GM12878 (cell line): Measurements from ENCODE around the gene PRAMEF7.
"Not testable (repeated sequence)": the region's sequence is repeated elsewhere in the genome, so short reads cannot be mapped to it uniquely, and the experiment has no call there.

ENCODE experiments used
- CHD4 ChIP-seq: fragments of 200-600 bp; sonication (generic); IDR thresholded peaks from 2 replicates; pipeline ENCODE4 v1.6.1; 2016; ENCODE audit warnings: mild to moderate bottlenecking
- NR2F1 ChIP-seq: fragments of 450-650 bp; conservative IDR thresholded peaks from 2 replicates; pipeline ENCODE4 v1.6.1; 2017; ENCODE audit warnings: mild to moderate bottlenecking
- POLR2A ChIP-seq: IDR thresholded peaks from 2 replicates; pipeline ENCODE4 v1.6.1; 2011; ENCODE audit warnings: low read depth, mild to moderate bottlenecking, low read length
- RELA ChIP-seq: fragments of 450-650 bp; IDR thresholded peaks from 2 replicates; pipeline ENCODE4 v1.8.0; 2014; ENCODE audit warnings: borderline replicate concordance; ENCODE audit not compliant: partially characterized antibody
- SMC3 ChIP-seq: IDR thresholded peaks from 2 replicates; pipeline ENCODE4 v1.6.1; 2011; ENCODE audit warnings: low read length, improper control_type of control experiment, borderline replicate concordance
- TCF3 ChIP-seq: IDR thresholded peaks from 2 replicates; pipeline ENCODE4 v1.6.1; 2012; ENCODE audit warnings: low read depth, mild to moderate bottlenecking, low read length, borderline replicate concordance; ENCODE audit not compliant: insufficient read depth
- ZNF274 ChIP-seq: IDR thresholded peaks from one replicate; pipeline ENCODE4 v1.8.0; 2011; ENCODE audit not compliant: insufficient read length, insufficient read depth
- TF ChIP-seq, protein P1 (sequence below), 3 experiments: IDR thresholded peaks in 2 of 3; conservative IDR thresholded peaks in 1 of 3; 2 replicates each; pipeline ENCODE4 v1.5.1; 2011; ENCODE audit warnings: low read depth in 3 of 3, low read length in 3 of 3, mild to moderate bottlenecking in 3 of 3, control low read depth in 2 of 3, moderate library complexity in 2 of 3, inconsistent platforms in 1 of 3, mixed read lengths in 1 of 3; ENCODE audit not compliant: control insufficient read depth in 2 of 3, insufficient read depth in 1 of 3; ENCODE audit errors: extremely low read depth in 1 of 3

DNA sequence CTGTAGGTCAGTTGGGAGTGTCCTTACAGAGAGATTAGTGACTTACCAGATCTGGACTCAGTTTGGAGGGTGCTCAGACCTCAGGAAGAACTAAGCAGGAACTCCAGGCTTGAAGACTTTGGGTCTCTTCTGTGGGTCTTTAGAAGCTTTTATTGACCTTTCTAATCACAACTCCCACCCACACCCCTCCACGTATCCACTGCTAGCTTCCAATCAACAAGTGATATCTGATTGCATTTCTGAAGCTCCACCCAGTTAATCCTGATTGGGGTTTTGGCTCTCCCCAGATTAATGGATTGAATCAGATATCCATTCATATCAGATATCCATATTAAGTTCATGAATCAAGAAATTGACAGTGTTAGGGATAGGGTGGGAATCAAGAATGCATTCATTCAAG is 18.2 kb upstream of the PRAMEF7 start, which contains the start of gene PRAMEF10:
- TF ChIP-seq TCF3, CHD4, NR2F1, POLR2A, ZNF274, SMC3, RELA: not testable (repeated sequence)
- TF ChIP-seq, protein P1, sequence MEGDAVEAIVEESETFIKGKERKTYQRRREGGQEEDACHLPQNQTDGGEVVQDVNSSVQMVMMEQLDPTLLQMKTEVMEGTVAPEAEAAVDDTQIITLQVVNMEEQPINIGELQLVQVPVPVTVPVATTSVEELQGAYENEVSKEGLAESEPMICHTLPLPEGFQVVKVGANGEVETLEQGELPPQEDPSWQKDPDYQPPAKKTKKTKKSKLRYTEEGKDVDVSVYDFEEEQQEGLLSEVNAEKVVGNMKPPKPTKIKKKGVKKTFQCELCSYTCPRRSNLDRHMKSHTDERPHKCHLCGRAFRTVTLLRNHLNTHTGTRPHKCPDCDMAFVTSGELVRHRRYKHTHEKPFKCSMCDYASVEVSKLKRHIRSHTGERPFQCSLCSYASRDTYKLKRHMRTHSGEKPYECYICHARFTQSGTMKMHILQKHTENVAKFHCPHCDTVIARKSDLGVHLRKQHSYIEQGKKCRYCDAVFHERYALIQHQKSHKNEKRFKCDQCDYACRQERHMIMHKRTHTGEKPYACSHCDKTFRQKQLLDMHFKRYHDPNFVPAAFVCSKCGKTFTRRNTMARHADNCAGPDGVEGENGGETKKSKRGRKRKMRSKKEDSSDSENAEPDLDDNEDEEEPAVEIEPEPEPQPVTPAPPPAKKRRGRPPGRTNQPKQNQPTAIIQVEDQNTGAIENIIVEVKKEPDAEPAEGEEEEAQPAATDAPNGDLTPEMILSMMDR (IDR thresholded peaks at IDR 0.05 in 2 of 3, conservative IDR thresholded peaks at IDR 0.05 in 1 of 3; ENCODE audit: control insufficient read depth in 2 of 3, extremely low read depth in 1 of 3, insufficient read depth in 1 of 3, low read depth in 3 of 3, low read length in 3 of 3), result not testable (repeated sequence)
